Rectal smooth muscle tissue (tissue), 1 donor: ENCODE data around the gene ADGRL4.

Source experiments
- H3K27ac ChIP-seq: one replicate; pipeline ENCODE4 v1.7.0; 2013; ENCODE audit warnings: low read depth, low read length, inconsistent platforms
- H3K27me3 ChIP-seq: one replicate; pipeline ENCODE4 v1.7.0; 2013; ENCODE audit warnings: low read length; ENCODE audit not compliant: control insufficient read depth, insufficient read depth
- H3K36me3 ChIP-seq: one replicate; pipeline ENCODE4 v1.7.0; 2013; ENCODE audit warnings: low read length; ENCODE audit not compliant: control insufficient read depth, insufficient read depth
- H3K4me1 ChIP-seq: one replicate; pipeline ENCODE4 v1.7.0; 2013; ENCODE audit warnings: low read length; ENCODE audit not compliant: control insufficient read depth, insufficient read depth
- H3K4me3 ChIP-seq: one replicate; pipeline ENCODE4 v1.7.0; 2013; ENCODE audit warnings: low read length
- H3K9ac ChIP-seq: one replicate; pipeline ENCODE4 v1.7.0; 2013; ENCODE audit warnings: low read length

Gene ADGRL4

GRCh38 chr1:78856096-78856495, 150.4 kb downstream of the ADGRL4 start:
- Histone ChIP-seq H3K27me3 (no peaks in the 10 kb centered on the region), H3K36me3 (no peaks in the 10 kb centered on the region), H3K27ac (no peak overlapping the region), H3K9ac (no peak overlapping the region), H3K4me3 (no peak overlapping the region), H3K4me1 (no peaks in the 10 kb centered on the region)

DNA sequence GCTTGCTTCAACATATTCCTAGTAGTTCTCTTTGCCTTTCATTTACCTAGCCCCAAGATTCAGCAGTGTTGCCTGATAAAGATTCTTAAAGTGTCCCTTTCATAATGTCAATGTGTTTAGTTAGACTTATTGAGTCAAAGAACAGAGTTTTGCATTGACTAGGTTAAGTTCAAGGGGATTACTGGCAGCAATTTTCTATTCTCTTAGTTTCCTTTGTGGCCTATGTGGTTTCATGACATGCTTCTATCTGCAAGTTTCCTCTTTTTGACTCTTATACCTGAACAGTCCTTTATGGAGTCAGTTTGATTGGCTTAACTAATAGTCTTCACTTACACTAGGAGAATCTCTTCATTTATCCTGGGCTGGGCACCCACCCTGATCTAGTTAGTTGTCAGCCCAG, 151.3 kb downstream of the ADGRL4 start:
- H3K36me3 ChIP-seq: no peaks in the 10 kb centered on the region
- H3K9ac ChIP-seq: no peak overlapping the region
- H3K4me3 ChIP-seq: no peak overlapping the region
- H3K4me1 ChIP-seq: no peaks in the 10 kb centered on the region
- no peaks in the 10 kb centered on the region for H3K27me3 ChIP-seq
- H3K27ac ChIP-seq: no peak overlapping the region

GRCh38 chr1:78854556-78854955, 152.0 kb downstream of the ADGRL4 start:
- H3K4me1 ChIP-seq: no peaks in the 10 kb centered on the region
- H3K27me3 ChIP-seq: no peaks in the 10 kb centered on the region
- H3K27ac ChIP-seq: no peak overlapping the region
- no peaks in the 10 kb centered on the region for H3K36me3 ChIP-seq
- H3K9ac ChIP-seq: no peak overlapping the region
- H3K4me3 ChIP-seq: no peak overlapping the region

GRCh38 chr1:78843546-78843945, 163.0 kb downstream of the ADGRL4 start:
- H3K4me3 ChIP-seq: no peak overlapping the region
- no peak overlapping the region for H3K27ac ChIP-seq
- H3K9ac ChIP-seq: no peak overlapping the region
- peaks cover 6% of the 10 kb centered on the region for H3K4me1 ChIP-seq
- H3K36me3 ChIP-seq: no peaks in the 10 kb centered on the region
- H3K27me3 ChIP-seq: no peaks in the 10 kb centered on the region

DNA sequence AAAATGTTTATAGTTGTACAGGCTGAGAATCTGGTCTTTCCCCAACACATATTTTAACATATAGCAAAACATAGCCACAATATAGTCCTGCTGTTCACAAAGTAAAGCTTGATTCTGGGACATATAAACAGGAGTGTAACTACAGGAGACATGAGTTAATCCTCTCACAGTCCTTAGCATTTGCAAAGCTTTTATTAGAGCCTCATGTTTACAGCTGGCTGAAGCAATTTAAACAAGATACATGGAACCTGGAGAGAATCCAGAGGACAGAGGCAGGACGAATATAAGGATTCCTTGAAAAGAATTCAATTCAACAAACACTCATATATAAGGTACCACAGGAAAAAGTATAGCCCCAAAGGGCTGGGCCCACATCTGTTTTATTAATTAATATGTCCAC, 163.4 kb downstream of the ADGRL4 start:
- H3K27ac ChIP-seq: no peak overlapping the region
- no peaks in the 10 kb centered on the region for H3K36me3 ChIP-seq
- no peak overlapping the region for H3K9ac ChIP-seq
- no peak overlapping the region for H3K4me3 ChIP-seq
- no peaks in the 10 kb centered on the region for H3K27me3 ChIP-seq
- peaks cover 6% of the 10 kb centered on the region for H3K4me1 ChIP-seq

- Histone ChIP-seq H3K4me3 (no peak overlapping the region), H3K36me3 (no peaks in the 10 kb centered on the region)
Measured at GRCh38 chr1:78840453-78841271, 165.9 kb downstream of the ADGRL4 start.

More at GRCh38 chr1:78840453-78841271, 165.9 kb downstream of the ADGRL4 start:
- Histone ChIP-seq H3K27ac (no peak overlapping the region), H3K4me1 (peaks cover 6% of the 10 kb centered on the region), H3K9ac (no peak overlapping the region), H3K27me3 (no peaks in the 10 kb centered on the region)
